Fibroblast of the conjunctiva (primary cell): ENCODE data around the gene GPR78.
"Not testable (repeated sequence)": the region's sequence is repeated elsewhere in the genome, so short reads cannot be mapped to it uniquely, and the experiment has no call there.

Experiments used
- DNase-seq: peaks from one replicate; pipeline ENCODE4 v3.0.0-alpha.2; 2010; ENCODE audit warnings: low read depth

GPR78 gene

DNA sequence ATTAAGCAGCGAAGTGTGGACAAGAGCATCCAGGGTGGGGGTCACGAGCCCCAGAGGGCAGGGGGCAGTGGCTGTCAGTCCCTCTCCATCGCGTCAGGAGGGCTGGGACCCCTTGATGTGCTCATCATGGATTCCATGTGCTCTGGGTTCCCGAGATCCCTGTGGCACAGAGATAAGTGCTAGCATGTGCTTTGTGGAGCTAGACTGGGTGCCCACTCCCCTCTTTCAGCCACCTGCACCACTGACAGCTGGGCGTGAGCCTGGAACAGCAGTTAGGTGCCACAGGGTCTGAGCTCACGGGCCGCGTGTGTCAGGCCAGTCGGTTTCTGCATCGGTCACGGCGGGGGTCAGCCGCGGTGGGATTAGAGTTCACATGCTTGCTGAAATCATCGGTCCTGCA, 36.6 kb downstream of the GPR78 start:
- no peak for DNase-seq

DNA sequence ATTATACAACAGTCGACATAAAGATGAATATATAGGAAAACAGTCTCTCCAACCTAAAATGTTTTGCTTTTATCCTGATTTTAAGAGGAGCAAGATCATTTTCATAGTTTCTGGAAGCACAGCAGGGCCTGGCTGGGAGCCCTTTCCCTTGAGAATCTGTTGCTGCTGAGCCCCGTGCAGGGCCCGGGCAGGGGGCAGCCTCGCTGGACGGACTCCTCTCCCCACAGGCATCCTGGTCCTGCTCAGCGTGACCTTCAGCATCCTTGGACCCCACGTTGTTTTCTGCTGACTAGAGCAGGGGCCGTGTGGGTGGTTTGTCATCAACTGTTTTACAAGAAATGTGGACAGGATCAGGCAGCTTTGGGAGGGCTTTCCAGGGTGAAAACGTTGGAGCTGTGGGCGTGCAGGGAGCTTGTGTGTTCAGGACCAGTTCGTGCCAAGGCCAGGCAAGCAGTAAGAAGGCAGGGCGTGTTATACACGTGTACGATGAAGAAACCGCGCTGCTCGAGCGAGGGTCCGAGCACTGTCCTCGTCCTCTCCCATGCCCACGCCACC, 37.4 kb downstream of the GPR78 start:
- DNase-seq = no peak

GRCh38 chr4:8618421-8618820, 38.2 kb downstream of the GPR78 start:
- DNase-seq = no peak

GRCh38 chr4:8618961-8619720, 38.9 kb downstream of the GPR78 start:
- DNase-seq = no peak

DNA sequence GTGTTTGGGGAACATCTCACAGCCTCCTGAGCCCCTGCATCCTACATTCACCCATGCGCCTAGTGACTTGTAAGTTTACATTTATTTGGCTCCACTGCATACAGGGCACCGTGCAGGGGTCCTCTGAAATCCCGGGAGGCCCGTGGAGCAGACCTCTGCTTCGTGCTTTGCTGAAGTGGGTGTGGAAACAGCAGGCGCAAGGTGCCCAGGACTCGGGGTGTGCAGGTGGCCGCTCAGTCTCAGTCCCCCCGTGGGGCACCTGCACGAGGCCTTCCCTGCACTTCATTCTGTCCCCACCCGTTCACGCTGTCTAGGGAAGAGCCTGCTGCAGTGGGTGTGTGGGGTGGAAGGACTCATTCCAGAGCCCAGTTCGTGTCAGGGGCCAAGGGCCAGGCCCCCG, 40.9 kb downstream of the GPR78 start:
- not testable (repeated sequence) for DNase-seq

- not testable (repeated sequence) for DNase-seq
These were observed 44.5 kb downstream of the GPR78 start for GRCh38 chr4:8624601-8625272.

- DNase-seq = not testable (repeated sequence)
These were observed 50.2 kb downstream of the GPR78 start for GRCh38 chr4:8630240-8630905.

DNA sequence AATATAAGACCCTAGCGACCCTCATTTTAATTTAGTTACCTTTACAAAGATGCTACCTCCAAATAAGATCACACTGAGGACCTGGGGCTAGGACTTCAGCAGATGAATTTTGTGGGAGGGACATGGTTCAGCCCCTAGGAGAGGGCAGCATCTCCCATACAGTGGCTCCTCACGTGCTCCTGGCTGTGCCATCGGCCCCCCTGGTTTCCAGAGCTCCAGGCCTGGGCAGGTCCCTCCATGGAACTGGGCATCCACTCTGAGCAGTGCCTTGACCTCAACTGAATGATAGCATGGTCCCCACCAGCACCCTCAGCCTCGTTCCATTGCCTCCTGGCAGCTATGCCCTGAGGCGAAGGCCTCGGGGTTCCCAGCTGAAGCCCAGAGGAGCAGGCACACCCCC, 51.7 kb downstream of the GPR78 start:
- DNase-seq = not testable (repeated sequence)

- not testable (repeated sequence) for DNase-seq
These were observed 54.6 kb downstream of the GPR78 start for GRCh38 chr4:8634773-8635172.

- not testable (repeated sequence) for DNase-seq
These were observed 55.8 kb downstream of the GPR78 start for GRCh38 chr4:8635897-8636554.
